K562 (cell line): ENCODE measurements around the gene HMGN1. TPM values are rescaled to one million over a fixed set of nuclear protein-coding genes. Genes with fewer than 3 reads are reported as not detected.

Experiments used
- CCAR2 ChIP-seq: fragments of 200-400 bp; formaldehyde crosslinking; IDR thresholded peaks from 2 replicates; pipeline ENCODE4 v1.6.1; 2017; ENCODE audit warnings: mild to moderate bottlenecking, low read depth, low read length
- CHD2 ChIP-seq: IDR thresholded peaks from 2 replicates; pipeline ENCODE4 v1.6.1; 2011; ENCODE audit warnings: low read depth, low read length
- RBM39 ChIP-seq: fragments of 200-400 bp; formaldehyde crosslinking; optimal IDR thresholded peaks from 2 replicates; pipeline ENCODE3; 2018; ENCODE audit warnings: low read depth, low read length
- TGIF2 ChIP-seq: sonication (generic); formaldehyde crosslinking; IDR thresholded peaks from 2 replicates; pipeline ENCODE4 v1.8.1; 2022; ENCODE audit warnings: mild to moderate bottlenecking, missing genetic modification reagents, moderate library complexity
- polyA plus RNA-seq, 8 experiments: library from polyadenylated mRNA; depleted of rRNA in 4 of 8; stranded (reverse) in 5 of 8; unstranded in 3 of 8; fragments of >200 nt; fragmentation: Nextera tagmentation in 2 of 8; fragmentation: Illumina TruSeq in 1 of 8; extraction: Ambion mirVana in 2 of 8; extraction: Trizol in 1 of 8; gene quantifications; 2 replicates each; pipeline versions ENCODE4 v1.2.1 to v1.2.3, GENCODE V29; 2011 to 2014; ENCODE audit warnings: inconsistent platforms in 1 of 8, missing spikeins in 1 of 8
- total RNA-seq, 7 experiments: library from RNA; depleted of rRNA in 6 of 7; stranded (reverse); fragments of >200 nt in 6 of 7; fragmentation: Illumina TruSeq in 2 of 7; extraction: Trizol in 2 of 7; gene quantifications; 2 replicates each; pipeline versions ENCODE4 v1.2.1 to v1.2.3, GENCODE V29; 2011 to 2021; ENCODE audit warnings: low replicate concordance in 1 of 7
- TF ChIP-seq, protein P1 (sequence below), 3 experiments: fragments of 200-800 bp in 1 of 3; fragments of 250-450 bp in 1 of 3; fragments of 450-650 bp in 1 of 3; sonication (Bioruptor Pico) in 1 of 3; sonication (Bioruptor generic) in 1 of 3; formaldehyde crosslinking in 1 of 3; IDR thresholded peaks; 2 replicates each; pipeline versions ENCODE4 v1.6.1 to v1.8.0; 2016 to 2022; ENCODE audit warnings: mild to moderate bottlenecking in 2 of 3, missing genetic modification characterization in 2 of 3, missing compliant biosample characterization in 1 of 3, moderate library complexity in 1 of 3
- TF ChIP-seq, protein P2 (sequence below): fragments of 250-450 bp; sonication (Bioruptor Pico); IDR thresholded peaks from 2 replicates; pipeline ENCODE4 v1.4.0; 2020; ENCODE audit warnings: borderline replicate concordance
- TF ChIP-seq, protein P3 (sequence below): conservative IDR thresholded peaks from 2 replicates; pipeline ENCODE4 v1.6.1; 2011; ENCODE audit warnings: low read depth, mild to moderate bottlenecking, low read length; ENCODE audit not compliant: control insufficient read depth
- TF ChIP-seq, protein P4 (sequence below): sonication (generic); formaldehyde crosslinking; IDR thresholded peaks from 2 replicates; pipeline ENCODE4 v1.4.0; 2020; ENCODE audit warnings: mild to moderate bottlenecking, missing genetic modification reagents
- TF ChIP-seq, protein P5 (sequence below): fragments of 450-650 bp; IDR thresholded peaks from 2 replicates; pipeline ENCODE4 v1.6.1; 2017; ENCODE audit warnings: mild to moderate bottlenecking, moderate library complexity

Gene HMGN1
- total and polyA plus RNA-seq, 9 of the 15 experiments (the other 6 are each of a cell fraction or from before 2014, with no cell fraction given): 124 to 626 (median 498) TPM

DNA sequence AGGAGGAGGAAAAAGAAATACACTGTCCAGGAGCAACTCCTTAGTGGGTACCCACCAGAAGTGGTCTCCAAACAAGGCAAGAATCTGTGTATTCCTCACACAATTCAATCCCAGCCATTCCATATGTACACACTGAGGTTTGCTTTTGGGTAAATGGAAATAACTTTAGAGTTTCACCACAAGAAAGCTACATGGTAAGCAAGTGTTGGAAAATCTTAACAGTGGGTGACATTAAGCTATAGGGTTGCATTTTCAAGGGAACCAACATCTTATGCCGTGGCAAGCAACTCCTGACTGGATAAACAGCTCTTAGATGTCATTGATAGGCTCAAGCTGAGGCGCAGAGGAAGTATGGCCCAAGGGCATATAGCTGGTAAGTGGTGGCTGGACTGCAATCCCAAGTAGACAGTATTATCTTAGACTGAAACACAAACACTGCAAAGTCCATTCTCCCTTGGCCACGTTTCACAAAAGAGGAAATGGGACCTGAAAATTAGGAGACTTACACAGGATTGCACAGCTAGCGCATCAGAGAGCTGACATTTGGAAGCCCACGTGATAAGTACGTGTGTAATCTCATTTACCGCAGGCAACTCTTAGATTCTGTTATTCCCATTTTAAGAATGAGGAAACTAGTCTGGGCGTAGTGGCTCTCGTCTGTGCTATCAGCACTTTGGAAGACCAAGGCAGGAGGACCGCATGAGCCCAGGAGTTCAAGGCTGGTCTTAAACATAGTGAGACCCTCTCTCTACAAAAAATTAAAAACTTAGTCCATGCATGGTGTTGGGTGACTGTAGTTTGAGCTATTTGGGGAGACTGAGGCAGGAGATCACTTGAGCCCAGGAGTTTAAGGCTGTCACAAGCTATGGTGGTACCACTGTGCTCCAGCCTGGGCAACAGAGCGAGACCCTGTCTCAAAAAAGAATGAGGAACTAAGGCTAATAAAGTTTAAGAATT is 31.5 kb downstream of the HMGN1 start (continued):
- TF ChIP-seq, protein P1, sequence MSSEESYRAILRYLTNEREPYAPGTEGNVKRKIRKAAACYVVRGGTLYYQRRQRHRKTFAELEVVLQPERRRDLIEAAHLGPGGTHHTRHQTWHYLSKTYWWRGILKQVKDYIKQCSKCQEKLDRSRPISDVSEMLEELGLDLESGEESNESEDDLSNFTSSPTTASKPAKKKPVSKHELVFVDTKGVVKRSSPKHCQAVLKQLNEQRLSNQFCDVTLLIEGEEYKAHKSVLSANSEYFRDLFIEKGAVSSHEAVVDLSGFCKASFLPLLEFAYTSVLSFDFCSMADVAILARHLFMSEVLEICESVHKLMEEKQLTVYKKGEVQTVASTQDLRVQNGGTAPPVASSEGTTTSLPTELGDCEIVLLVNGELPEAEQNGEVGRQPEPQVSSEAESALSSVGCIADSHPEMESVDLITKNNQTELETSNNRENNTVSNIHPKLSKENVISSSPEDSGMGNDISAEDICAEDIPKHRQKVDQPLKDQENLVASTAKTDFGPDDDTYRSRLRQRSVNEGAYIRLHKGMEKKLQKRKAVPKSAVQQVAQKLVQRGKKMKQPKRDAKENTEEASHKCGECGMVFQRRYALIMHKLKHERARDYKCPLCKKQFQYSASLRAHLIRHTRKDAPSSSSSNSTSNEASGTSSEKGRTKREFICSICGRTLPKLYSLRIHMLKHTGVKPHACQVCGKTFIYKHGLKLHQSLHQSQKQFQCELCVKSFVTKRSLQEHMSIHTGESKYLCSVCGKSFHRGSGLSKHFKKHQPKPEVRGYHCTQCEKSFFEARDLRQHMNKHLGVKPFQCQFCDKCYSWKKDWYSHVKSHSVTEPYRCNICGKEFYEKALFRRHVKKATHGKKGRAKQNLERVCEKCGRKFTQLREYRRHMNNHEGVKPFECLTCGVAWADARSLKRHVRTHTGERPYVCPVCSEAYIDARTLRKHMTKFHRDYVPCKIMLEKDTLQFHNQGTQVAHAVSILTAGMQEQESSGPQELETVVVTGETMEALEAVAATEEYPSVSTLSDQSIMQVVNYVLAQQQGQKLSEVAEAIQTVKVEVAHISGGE (CRISPR knock-in tag; IDR thresholded peaks at IDR 0.05): no peak
- TF ChIP-seq TGIF2 (CRISPR knock-in tag) (no peak), CCAR2 (no peak), CHD2 (no peak), RBM39 (no peak)
- TF ChIP-seq, protein P2, sequence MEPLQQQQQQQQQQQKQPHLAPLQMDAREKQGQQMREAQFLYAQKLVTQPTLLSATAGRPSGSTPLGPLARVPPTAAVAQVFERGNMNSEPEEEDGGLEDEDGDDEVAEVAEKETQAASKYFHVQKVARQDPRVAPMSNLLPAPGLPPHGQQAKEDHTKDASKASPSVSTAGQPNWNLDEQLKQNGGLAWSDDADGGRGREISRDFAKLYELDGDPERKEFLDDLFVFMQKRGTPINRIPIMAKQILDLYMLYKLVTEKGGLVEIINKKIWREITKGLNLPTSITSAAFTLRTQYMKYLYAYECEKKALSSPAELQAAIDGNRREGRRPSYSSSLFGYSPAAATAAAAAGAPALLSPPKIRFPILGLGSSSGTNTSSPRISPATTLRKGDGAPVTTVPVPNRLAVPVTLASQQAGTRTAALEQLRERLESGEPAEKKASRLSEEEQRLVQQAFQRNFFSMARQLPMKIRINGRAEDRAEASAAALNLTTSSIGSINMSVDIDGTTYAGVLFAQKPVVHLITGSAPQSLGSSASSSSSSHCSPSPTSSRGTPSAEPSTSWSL: no peak
- TF ChIP-seq, protein P3, sequence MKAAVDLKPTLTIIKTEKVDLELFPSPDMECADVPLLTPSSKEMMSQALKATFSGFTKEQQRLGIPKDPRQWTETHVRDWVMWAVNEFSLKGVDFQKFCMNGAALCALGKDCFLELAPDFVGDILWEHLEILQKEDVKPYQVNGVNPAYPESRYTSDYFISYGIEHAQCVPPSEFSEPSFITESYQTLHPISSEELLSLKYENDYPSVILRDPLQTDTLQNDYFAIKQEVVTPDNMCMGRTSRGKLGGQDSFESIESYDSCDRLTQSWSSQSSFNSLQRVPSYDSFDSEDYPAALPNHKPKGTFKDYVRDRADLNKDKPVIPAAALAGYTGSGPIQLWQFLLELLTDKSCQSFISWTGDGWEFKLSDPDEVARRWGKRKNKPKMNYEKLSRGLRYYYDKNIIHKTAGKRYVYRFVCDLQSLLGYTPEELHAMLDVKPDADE: no peak
- TF ChIP-seq, protein P4, sequence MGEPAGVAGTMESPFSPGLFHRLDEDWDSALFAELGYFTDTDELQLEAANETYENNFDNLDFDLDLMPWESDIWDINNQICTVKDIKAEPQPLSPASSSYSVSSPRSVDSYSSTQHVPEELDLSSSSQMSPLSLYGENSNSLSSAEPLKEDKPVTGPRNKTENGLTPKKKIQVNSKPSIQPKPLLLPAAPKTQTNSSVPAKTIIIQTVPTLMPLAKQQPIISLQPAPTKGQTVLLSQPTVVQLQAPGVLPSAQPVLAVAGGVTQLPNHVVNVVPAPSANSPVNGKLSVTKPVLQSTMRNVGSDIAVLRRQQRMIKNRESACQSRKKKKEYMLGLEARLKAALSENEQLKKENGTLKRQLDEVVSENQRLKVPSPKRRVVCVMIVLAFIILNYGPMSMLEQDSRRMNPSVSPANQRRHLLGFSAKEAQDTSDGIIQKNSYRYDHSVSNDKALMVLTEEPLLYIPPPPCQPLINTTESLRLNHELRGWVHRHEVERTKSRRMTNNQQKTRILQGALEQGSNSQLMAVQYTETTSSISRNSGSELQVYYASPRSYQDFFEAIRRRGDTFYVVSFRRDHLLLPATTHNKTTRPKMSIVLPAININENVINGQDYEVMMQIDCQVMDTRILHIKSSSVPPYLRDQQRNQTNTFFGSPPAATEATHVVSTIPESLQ: no peak
- TF ChIP-seq, protein P5, sequence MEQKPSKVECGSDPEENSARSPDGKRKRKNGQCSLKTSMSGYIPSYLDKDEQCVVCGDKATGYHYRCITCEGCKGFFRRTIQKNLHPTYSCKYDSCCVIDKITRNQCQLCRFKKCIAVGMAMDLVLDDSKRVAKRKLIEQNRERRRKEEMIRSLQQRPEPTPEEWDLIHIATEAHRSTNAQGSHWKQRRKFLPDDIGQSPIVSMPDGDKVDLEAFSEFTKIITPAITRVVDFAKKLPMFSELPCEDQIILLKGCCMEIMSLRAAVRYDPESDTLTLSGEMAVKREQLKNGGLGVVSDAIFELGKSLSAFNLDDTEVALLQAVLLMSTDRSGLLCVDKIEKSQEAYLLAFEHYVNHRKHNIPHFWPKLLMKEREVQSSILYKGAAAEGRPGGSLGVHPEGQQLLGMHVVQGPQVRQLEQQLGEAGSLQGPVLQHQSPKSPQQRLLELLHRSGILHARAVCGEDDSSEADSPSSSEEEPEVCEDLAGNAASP: no peak
